HepG2 (cell line): ENCODE data around the gene TNFRSF13B.

ENCODE experiments used
- DR1 ChIP-seq: sonication (generic); formaldehyde crosslinking; IDR thresholded peaks from 2 replicates; pipeline ENCODE4 v1.8.0; 2021; ENCODE audit warnings: mild to moderate bottlenecking, missing genetic modification reagents, inconsistent platforms
- FOXP1 ChIP-seq, 2 experiments: fragments of 450-650 bp in 1 of 2; IDR thresholded peaks; 2 replicates each; pipeline ENCODE4 v1.6.1; 2017 to 2018; ENCODE audit warnings: antibody characterized with exemption in 1 of 2
- GLI4 ChIP-seq: sonication (generic); formaldehyde crosslinking; IDR thresholded peaks from 2 replicates; pipeline ENCODE4 v1.5.1; 2020; ENCODE audit warnings: missing genetic modification reagents, mild to moderate bottlenecking, moderate library complexity, borderline replicate concordance
- KAT2B ChIP-seq: fragments of 150-350 bp; IDR thresholded peaks from 2 replicates; pipeline ENCODE4 v1.6.1; 2014; ENCODE audit warnings: low read depth, low read length, borderline replicate concordance
- NFYB ChIP-seq: sonication (generic); formaldehyde crosslinking; IDR thresholded peaks from 2 replicates; pipeline ENCODE4 v1.4.0; 2020; ENCODE audit warnings: missing genetic modification reagents
- RELA ChIP-seq: sonication (generic); formaldehyde crosslinking; IDR thresholded peaks from 2 replicates; pipeline ENCODE4 v1.4.0; 2020; ENCODE audit warnings: missing genetic modification reagents
- SALL2 ChIP-seq: sonication (generic); formaldehyde crosslinking; IDR thresholded peaks from 2 replicates; pipeline ENCODE4 v1.8.1; 2023; ENCODE audit warnings: mild to moderate bottlenecking, missing genetic modification reagents, inconsistent platforms
- ZNF274 ChIP-seq: sonication (generic); formaldehyde crosslinking; IDR thresholded peaks from 2 replicates; pipeline ENCODE4 v1.5.1; 2020; ENCODE audit warnings: mild to moderate bottlenecking, missing genetic modification reagents
- ZNF569 ChIP-seq: sonication (generic); formaldehyde crosslinking; IDR thresholded peaks from 2 replicates; pipeline ENCODE4 v1.5.0; 2020; ENCODE audit warnings: mild to moderate bottlenecking, missing genetic modification reagents, moderate library complexity, borderline replicate concordance
- TF ChIP-seq, protein P1 (sequence below): sonication (generic); formaldehyde crosslinking; IDR thresholded peaks from 2 replicates; pipeline ENCODE4 v1.5.0; 2020; ENCODE audit warnings: missing genetic modification reagents, mild to moderate bottlenecking, borderline replicate concordance
- TF ChIP-seq, protein P2 (sequence below), 2 experiments: sonication (generic) in 1 of 2; formaldehyde crosslinking in 1 of 2; IDR thresholded peaks; 2 replicates each; pipeline versions ENCODE4 v1.6.1 to v1.9.0; 2014 to 2022; ENCODE audit warnings: antibody characterized with exemption in 1 of 2, borderline replicate concordance in 1 of 2, inconsistent platforms in 1 of 2, low read depth in 1 of 2, missing genetic modification reagents in 1 of 2
- TF ChIP-seq, protein P3 (sequence below): sonication (generic); formaldehyde crosslinking; IDR thresholded peaks from 2 replicates; pipeline ENCODE4 v1.4.0; 2020; ENCODE audit warnings: missing genetic modification reagents
- TF ChIP-seq, protein P4 (sequence below): sonication (generic); formaldehyde crosslinking; IDR thresholded peaks from 2 replicates; pipeline ENCODE4 v1.5.1; 2020; ENCODE audit warnings: mild to moderate bottlenecking, missing genetic modification reagents, moderate library complexity

DNA sequence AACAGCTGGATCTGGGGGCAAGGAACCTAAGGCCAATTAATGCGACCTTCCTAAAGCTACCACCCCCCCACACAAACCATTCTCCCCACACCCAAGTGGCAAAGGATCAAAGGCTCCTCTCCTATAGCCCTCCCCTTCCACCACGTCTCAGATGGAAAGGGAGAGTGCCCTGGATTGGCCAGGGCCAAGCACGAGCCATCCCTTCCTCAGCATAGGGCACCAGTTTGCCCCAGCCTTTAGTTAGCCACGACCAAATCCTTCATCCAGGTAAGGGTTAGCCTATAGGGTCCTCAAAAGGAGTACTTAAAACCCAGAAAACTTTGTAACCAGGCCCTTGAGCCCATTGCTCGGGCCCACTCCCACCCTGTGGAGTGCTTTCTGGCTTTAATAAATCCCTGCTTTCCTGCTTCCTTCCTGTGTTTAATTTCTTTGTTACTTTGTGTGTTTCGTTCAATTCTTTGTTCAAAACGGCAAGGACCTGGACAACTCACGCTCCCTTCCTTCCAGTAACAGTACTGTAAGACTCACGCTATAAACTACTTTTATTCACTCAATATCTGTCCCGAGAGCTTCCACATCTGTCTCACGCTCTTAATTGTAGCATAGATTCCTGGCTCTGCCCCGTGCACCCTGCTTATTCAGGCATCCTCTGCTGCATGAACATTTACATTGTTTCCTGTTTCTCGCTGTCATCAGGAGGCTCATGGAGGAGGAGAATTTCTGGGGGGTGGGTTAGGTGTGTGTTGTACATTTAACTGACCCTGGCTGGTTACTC is 62.3 kb downstream of the TNFRSF13B start:
- no peak for TF ChIP-seq SALL2
- TF ChIP-seq, protein P1, sequence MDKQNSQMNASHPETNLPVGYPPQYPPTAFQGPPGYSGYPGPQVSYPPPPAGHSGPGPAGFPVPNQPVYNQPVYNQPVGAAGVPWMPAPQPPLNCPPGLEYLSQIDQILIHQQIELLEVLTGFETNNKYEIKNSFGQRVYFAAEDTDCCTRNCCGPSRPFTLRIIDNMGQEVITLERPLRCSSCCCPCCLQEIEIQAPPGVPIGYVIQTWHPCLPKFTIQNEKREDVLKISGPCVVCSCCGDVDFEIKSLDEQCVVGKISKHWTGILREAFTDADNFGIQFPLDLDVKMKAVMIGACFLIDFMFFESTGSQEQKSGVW (CRISPR knock-in tag): no peak
- TF ChIP-seq KAT2B: no peak
- no peak for TF ChIP-seq ZNF274 (CRISPR knock-in tag)
- TF ChIP-seq, protein P2, sequence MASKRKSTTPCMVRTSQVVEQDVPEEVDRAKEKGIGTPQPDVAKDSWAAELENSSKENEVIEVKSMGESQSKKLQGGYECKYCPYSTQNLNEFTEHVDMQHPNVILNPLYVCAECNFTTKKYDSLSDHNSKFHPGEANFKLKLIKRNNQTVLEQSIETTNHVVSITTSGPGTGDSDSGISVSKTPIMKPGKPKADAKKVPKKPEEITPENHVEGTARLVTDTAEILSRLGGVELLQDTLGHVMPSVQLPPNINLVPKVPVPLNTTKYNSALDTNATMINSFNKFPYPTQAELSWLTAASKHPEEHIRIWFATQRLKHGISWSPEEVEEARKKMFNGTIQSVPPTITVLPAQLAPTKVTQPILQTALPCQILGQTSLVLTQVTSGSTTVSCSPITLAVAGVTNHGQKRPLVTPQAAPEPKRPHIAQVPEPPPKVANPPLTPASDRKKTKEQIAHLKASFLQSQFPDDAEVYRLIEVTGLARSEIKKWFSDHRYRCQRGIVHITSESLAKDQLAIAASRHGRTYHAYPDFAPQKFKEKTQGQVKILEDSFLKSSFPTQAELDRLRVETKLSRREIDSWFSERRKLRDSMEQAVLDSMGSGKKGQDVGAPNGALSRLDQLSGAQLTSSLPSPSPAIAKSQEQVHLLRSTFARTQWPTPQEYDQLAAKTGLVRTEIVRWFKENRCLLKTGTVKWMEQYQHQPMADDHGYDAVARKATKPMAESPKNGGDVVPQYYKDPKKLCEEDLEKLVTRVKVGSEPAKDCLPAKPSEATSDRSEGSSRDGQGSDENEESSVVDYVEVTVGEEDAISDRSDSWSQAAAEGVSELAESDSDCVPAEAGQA (IDR thresholded peaks at IDR 0.05; ENCODE audit: low read depth): no peak
- TF ChIP-seq, protein P2 (CRISPR knock-in tag; IDR thresholded peaks at IDR 0.05; ENCODE audit: borderline replicate concordance): no peak
- TF ChIP-seq FOXP1 (IDR thresholded peaks at IDR 0.05): no peak
- TF ChIP-seq FOXP1 (CRISPR knock-in tag; IDR thresholded peaks at IDR 0.05): no peak
- TF ChIP-seq, protein P3, sequence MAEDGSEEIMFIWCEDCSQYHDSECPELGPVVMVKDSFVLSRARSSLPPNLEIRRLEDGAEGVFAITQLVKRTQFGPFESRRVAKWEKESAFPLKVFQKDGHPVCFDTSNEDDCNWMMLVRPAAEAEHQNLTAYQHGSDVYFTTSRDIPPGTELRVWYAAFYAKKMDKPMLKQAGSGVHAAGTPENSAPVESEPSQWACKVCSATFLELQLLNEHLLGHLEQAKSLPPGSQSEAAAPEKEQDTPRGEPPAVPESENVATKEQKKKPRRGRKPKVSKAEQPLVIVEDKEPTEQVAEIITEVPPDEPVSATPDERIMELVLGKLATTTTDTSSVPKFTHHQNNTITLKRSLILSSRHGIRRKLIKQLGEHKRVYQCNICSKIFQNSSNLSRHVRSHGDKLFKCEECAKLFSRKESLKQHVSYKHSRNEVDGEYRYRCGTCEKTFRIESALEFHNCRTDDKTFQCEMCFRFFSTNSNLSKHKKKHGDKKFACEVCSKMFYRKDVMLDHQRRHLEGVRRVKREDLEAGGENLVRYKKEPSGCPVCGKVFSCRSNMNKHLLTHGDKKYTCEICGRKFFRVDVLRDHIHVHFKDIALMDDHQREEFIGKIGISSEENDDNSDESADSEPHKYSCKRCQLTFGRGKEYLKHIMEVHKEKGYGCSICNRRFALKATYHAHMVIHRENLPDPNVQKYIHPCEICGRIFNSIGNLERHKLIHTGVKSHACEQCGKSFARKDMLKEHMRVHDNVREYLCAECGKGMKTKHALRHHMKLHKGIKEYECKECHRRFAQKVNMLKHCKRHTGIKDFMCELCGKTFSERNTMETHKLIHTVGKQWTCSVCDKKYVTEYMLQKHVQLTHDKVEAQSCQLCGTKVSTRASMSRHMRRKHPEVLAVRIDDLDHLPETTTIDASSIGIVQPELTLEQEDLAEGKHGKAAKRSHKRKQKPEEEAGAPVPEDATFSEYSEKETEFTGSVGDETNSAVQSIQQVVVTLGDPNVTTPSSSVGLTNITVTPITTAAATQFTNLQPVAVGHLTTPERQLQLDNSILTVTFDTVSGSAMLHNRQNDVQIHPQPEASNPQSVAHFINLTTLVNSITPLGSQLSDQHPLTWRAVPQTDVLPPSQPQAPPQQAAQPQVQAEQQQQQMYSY: no peak
- TF ChIP-seq RELA (CRISPR knock-in tag): no peak
- no peak for TF ChIP-seq GLI4
- no peak for TF ChIP-seq DR1 (CRISPR knock-in tag)
- no peak for TF ChIP-seq ZNF569 (CRISPR knock-in tag)
- TF ChIP-seq, protein P4, sequence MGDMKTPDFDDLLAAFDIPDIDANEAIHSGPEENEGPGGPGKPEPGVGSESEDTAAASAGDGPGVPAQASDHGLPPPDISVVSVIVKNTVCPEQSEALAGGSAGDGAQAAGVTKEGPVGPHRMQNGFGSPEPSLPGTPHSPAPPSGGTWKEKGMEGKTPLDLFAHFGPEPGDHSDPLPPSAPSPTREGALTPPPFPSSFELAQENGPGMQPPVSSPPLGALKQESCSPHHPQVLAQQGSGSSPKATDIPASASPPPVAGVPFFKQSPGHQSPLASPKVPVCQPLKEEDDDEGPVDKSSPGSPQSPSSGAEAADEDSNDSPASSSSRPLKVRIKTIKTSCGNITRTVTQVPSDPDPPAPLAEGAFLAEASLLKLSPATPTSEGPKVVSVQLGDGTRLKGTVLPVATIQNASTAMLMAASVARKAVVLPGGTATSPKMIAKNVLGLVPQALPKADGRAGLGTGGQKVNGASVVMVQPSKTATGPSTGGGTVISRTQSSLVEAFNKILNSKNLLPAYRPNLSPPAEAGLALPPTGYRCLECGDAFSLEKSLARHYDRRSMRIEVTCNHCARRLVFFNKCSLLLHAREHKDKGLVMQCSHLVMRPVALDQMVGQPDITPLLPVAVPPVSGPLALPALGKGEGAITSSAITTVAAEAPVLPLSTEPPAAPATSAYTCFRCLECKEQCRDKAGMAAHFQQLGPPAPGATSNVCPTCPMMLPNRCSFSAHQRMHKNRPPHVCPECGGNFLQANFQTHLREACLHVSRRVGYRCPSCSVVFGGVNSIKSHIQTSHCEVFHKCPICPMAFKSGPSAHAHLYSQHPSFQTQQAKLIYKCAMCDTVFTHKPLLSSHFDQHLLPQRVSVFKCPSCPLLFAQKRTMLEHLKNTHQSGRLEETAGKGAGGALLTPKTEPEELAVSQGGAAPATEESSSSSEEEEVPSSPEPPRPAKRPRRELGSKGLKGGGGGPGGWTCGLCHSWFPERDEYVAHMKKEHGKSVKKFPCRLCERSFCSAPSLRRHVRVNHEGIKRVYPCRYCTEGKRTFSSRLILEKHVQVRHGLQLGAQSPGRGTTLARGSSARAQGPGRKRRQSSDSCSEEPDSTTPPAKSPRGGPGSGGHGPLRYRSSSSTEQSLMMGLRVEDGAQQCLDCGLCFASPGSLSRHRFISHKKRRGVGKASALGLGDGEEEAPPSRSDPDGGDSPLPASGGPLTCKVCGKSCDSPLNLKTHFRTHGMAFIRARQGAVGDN (CRISPR knock-in tag): no peak
- no peak for TF ChIP-seq NFYB
